ENCODE data around the gene LAMTOR2. TPM values are rescaled to one million over a fixed set of nuclear protein-coding genes. Genes with fewer than 3 reads are reported as not detected.

The LAMTOR2 gene
- total and polyA plus RNA-seq, 2 of the 8 experiments (the other 6 are each of a cell fraction or from before 2014, with no cell fraction given): 54.7 to 122 TPM

- Histone ChIP-seq H3K14ac (ENCODE audit: insufficient read length) (no peak overlapping the region), H3K27me3 (replicated peaks in 1 of 4; ENCODE audit: control insufficient read depth in 3 of 4, extremely low read depth in 1 of 4, insufficient read depth in 3 of 4, low read length in 3 of 4) (no peaks in the 10 kb centered on the region), H3K9ac (replicated peaks in 1 of 4; ENCODE audit: extremely low read depth in 1 of 4, low read depth in 3 of 4, low read length in 3 of 4) (no peak overlapping the region), H2BK5ac (ENCODE audit: low read depth, low read length) (no peak overlapping the region), H3K79me2 (ENCODE audit: control insufficient read depth in 1 of 2, insufficient read depth in 2 of 2, low read length in 2 of 2) (peaks cover 0 to 21% of the 10 kb centered on the region in 2 experiments; a peak in 3 of 4 replicates), H3K36me3 (ENCODE audit: control insufficient read depth in 2 of 4, insufficient read depth in 4 of 4, low read length in 3 of 4) (peaks cover 0 to 4% (median under 1%) of the 10 kb centered on the region in 4 experiments; a peak in 2 of 8 replicates), H2BK12ac (ENCODE audit: low read depth, low read length) (no peak overlapping the region; the same call in 1 of the 2 replicates), H2BK20ac (ENCODE audit: low read length) (no peak overlapping the region), H2AFZ (ENCODE audit: low read length) (no peak overlapping the region), H2BK120ac (replicated peaks; ENCODE audit: low read depth, low read length) (no peak overlapping the region), H4K91ac (replicated peaks; ENCODE audit: insufficient read length, low read length) (no peak overlapping the region), H3K23ac (ENCODE audit: insufficient read length) (no peak overlapping the region), H4K8ac (ENCODE audit: extremely low read depth, insufficient read depth, low read length) (no peak overlapping the region), H2AK5ac (ENCODE audit: low read depth, low read length) (peak overlapping the region; percentile 19; the same call in 1 of the 2 replicates), H2BK15ac (ENCODE audit: low read length) (no peak overlapping the region), H3K4me2 (ENCODE audit: insufficient read depth in 1 of 2, low read depth in 2 of 2, low read length in 2 of 2) (no peak overlapping the region), H3K23me2 (ENCODE audit: low read depth, low read length) (no peaks in the 10 kb centered on the region), H3K4me1 (replicated peaks in 1 of 4; ENCODE audit: control insufficient read depth in 3 of 4, insufficient read depth in 4 of 4, low read length in 3 of 4) (peaks cover 2 to 10% (median 7%) of the 10 kb centered on the region in 4 experiments), H3K27ac (ENCODE audit: low read depth, low read length) (no peak overlapping the region), H3K4me3 (ENCODE audit: extremely low read depth in 1 of 4, insufficient read depth in 2 of 4, low read depth in 3 of 4, low read length in 4 of 4) (no peak overlapping the region), H3K18ac (ENCODE audit: extremely low read depth, low read length) (no peak overlapping the region; the same call in none of the 2 replicates), H4K5ac (ENCODE audit: insufficient read length, low read depth, low read length) (no peak overlapping the region), H3K56ac (replicated peaks; ENCODE audit: insufficient read length, low read depth, low read length) (no peak overlapping the region), H3K4ac (replicated peaks; ENCODE audit: insufficient read length, low read depth, low read length) (no peak overlapping the region), H3K9me3 (ENCODE audit: insufficient read depth in 2 of 2, low read depth in 1 of 2, low read length in 1 of 2) (no peaks in the 10 kb centered on the region), H4K20me1 (replicated peaks in 1 of 2; ENCODE audit: control insufficient read depth in 1 of 2, insufficient read depth in 2 of 2, low read length in 2 of 2) (peaks cover 8 to 14% of the 10 kb centered on the region in 2 experiments), H3K79me1 (ENCODE audit: low read depth, low read length) (peaks cover 2% of the 10 kb centered on the region; the same call in 1 of the 2 replicates)
- no peak for DNase-seq (ENCODE audit: low read depth in 1 of 2, low spot score in 2 of 2)
- TF ChIP-seq SP1 (IDR thresholded peaks at IDR 0.05; ENCODE audit: low read depth, low read length) (no peak), ASH2L (IDR thresholded peaks at IDR 0.05; ENCODE audit: low read length) (no peak), SP4 (IDR thresholded peaks at IDR 0.05; ENCODE audit: low read length) (no peak), BCL11A (IDR thresholded peaks at IDR 0.05; ENCODE audit: low read depth in 2 of 2, low read length in 2 of 2) (no peak), BACH1 (IDR thresholded peaks at IDR 0.05; ENCODE audit: low read length) (no peak)
- no peak for FAIRE-seq
- POLR2A ChIA-PET (ENCODE audit: partially characterized antibody): interaction anchor here (2.4 to 29.6 kb wide), 2 partner anchors 17 to 35 kb away, joined by 7 to 763 read pairs; partner anchors contain the start of gene LMNA
- CTCF ChIA-PET (ENCODE audit: partially characterized antibody): interaction anchor here (0.6 to 29.5 kb wide), 13 partner anchors 12 to 136 kb away, joined by 3 to 1994 read pairs (median 4); partner anchors contain the start of genes LMNA and SSR2
- WGBS, 2 experiments (ENCODE audit: extremely low coverage in 1 of 2, insufficient coverage in 1 of 2, insufficient read length in 1 of 2, insufficient replicate concordance in 2 of 2, low coverage in 1 of 2, low lambda C conversion rate in 2 of 2, missing lambda C conversion rate in 1 of 2): 72% methylated on average over 6 of the region's 6 CpGs; no CpG with 5 or more reads in 1 of the 2 experiments
Observed at GRCh38 chr1:156089704-156090103, 35.1 kb downstream of the LAMTOR2 start.
